HG03159 (cell line): ENCODE measurements around the gene MSANTD4.
"Not testable (repeated sequence)": the region's sequence is repeated elsewhere in the genome, so short reads cannot be mapped to it uniquely, and the experiment has no call there.

ENCODE experiments used
- ATAC-seq: cut with Tn5 transposase; IDR thresholded peaks from one replicate; pipeline ENCODE4 v1.9.1; 2021; ENCODE audit warnings: mild to moderate bottlenecking, moderate library complexity; ENCODE audit not compliant: unreplicated experiment

The MSANTD4 gene

GRCh38 chr11:106014620-106015019, 7.4 kb downstream of the MSANTD4 start:
- ATAC-seq = no peak

- no peak for ATAC-seq
Observed at GRCh38 chr11:106014035-106014434, 8.0 kb downstream of the MSANTD4 start.

DNA sequence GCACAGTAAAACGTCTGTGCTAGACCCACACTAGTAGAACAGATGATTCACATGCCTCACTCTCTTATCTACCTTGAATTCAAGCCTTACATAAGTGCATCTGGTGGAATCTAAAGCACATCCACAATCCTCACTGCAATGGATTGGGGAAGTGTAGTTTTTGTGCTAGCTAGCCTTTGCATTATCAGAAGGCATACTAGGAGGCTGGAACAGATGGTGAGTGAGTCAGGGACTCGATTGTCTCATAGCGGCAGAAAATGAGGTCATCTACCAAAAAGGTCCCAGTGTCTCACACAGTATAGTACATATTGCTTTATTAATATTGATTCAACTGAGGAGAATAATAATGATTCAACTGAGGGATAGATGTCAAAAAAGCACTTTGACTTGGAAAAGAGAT, 9.3 kb downstream of the MSANTD4 start:
- no peak for ATAC-seq

GRCh38 chr11:106011481-106011880, 10.6 kb downstream of the MSANTD4 start:
- ATAC-seq = no peak

DNA sequence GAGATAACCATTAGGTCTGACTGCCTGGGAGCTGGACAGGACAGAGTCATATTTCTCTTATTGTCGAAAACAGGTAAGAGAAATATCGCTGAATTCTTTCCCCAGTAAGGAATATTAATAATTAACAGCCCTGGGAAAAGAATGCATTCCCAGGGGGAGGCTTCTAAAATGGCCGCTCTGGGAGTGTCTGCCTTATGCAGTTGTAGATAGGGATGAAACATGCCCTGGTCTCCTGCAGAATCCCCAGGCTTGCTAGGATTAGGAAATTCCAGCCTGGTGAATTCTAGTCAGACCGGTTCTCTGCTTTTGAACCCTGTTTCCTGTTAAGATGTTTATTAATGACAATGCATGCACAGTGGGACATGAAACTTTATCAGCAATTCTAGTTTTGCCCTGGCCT, 18.9 kb downstream of the MSANTD4 start:
- not testable (repeated sequence) for ATAC-seq

DNA sequence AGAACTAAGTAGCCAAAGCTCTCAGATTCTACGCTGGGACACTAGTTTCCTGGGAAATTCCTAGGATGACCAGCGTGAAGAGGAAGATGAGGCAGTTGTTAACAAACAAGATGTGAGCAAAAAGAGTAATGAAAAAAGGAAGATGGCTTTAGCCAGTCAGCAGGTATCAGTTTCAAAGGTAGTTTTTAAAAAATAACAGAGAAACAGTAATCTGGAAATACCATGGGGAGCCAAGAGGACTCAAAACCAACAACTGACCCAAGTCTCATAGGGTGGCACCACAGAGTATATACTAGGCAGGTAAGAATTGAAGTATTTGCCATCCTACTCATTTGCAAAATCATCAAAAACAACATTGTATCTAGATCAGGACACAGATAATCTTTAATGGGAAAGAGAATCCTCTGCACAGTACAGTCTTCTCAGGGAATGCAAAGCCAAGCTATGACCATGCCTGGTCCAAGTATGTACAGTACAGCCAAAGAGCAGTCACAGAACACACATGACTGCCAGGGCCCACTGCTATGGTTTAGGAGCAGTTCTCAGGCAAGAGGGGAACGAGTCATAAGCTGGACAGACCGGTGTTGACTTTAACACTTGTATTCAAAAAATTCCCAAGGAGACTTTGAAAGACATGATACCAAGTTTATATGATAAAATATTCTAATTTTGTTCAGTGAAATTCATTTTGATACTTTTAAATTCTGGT, 20.6 kb downstream of the MSANTD4 start:
- peak; percentile 46 for ATAC-seq

DNA sequence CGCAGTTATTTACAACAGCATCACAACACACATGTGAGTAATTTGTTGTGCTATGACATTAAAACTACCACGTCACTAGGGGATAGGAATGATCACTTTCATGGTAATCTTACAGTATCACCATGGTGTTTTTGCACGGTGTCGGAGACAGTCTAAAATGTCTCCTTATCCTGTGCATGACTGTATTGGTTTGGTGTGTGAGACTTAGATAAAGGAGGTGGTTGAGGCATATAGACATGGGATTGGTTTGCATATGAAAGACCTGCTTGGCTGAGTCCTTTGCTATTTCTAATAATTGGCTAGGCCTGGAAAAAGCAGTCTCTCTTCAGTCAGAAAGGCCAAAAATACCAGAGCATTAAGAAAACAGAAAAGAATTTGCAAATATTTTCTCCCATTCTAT, 30.2 kb downstream of the MSANTD4 start:
- no peak for ATAC-seq

DNA sequence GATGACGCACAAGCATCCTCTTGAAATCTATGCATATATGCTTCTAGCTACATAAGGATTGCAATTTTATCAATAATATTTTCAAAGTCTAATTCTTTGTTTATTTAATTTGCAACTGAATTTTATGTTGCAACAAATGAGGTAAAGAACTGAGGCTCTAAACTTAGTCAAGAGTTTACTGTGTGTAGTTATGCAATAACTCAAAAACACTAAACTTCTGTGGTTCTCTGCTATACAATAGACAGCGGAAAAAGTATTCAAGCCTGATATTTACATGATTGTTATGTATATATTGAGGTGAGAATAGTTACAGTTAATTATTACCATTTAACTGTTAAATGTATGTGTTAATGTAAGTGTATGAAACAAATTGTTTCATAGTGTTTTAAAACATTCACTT, 32.9 kb downstream of the MSANTD4 start:
- no peak for ATAC-seq

DNA sequence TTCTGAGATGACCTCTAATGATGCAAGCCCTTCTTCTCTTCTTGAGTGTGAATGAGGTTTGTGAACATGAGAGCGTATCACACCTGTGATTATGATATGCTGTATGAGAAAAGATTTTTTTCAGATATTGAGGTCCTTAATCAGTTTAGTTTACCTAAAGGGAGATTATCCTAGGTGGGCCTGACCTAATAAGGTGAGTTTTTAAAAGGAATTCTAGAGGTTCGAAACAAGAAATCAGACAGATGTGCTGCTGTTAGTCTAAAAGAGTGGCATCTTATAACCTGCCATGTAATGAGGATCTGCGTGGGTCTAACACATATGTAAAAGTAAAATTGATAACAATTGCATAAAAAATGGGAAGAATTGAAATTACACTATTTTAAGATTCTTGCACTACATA, 33.8 kb downstream of the MSANTD4 start:
- ATAC-seq = no peak

DNA sequence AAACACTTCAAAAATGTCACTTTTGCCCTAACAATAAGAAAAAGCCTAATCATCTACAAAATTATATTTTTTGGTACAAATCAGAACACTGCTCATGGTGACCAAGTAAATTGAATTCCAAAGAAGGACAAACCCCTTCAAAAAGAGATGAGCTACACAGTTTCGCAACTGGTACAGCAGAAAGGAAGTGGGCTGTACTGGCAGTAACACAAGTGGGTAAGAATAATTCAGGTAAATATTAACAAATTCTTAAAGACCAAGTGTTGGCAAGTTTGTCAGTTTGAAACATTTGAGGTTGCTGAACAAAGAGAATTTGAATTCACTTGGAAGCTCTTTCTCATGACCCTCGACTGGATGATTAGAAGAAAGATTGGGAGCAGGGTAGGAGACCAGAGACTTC, 35.5 kb downstream of the MSANTD4 start:
- ATAC-seq = no peak

- ATAC-seq = no peak
Observed at GRCh38 chr11:105979997-105980703, 41.9 kb downstream of the MSANTD4 start.

DNA sequence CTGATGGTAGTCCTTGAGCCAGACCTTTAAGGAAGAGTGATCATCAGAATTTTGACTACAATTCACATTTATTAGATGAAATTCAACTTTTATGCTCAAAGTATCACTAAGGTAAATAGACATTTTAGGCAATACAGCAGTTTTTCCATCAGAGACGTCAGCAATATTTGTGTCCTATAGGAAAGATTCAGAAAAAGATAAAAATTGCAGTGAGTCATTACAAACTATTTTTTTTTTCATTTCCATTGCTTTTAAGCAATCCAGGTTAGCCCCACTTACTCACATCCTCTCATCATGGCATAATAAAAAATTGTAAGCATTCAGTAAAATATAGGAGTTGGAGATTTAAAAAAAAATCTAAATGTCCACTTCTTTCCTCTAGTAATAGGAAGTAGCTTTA, 46.9 kb downstream of the MSANTD4 start:
- no peak for ATAC-seq

- no peak for ATAC-seq
Observed at GRCh38 chr11:105969756-105970155, 52.3 kb downstream of the MSANTD4 start.

DNA sequence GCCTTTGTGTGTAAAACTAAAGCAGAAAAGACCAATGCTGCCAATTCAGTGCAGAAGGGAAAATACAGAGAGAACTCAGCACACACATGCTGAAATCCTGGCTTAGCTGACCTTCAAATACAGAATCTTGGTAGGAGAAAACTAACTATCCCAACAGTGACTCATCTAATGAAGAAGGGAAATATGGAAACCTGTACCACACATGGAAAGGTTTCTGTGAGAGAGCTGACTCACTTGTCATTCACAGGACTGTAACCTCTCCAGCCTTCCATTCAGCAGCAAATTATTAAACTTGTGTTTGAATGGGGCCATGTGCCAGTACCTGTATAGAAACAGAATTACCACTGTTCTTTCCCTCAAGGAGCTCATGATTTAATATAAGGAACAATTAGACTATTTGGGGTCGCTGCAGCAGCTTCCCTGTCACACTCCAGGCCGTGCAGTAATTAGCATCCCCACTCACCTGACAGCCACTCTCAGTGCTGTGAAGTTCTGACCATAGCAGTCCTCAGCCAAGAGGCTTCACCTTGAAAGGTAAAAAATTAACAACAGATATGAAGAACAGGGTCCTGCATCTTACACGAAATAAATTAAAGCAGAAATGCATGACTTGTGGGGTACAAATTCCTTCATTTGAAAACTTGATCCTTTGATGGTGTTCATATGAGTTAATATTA, 53.9 kb downstream of the MSANTD4 start:
- ATAC-seq = no peak

GRCh38 chr11:105960252-105961245, 61.5 kb downstream of the MSANTD4 start:
- no peak for ATAC-seq
